ENCODE results near the gene MAU2.

- TF ChIP-seq CTCF (IDR thresholded peaks at IDR 0.05) (no peak), POLR2A (IDR thresholded peaks at IDR 0.05) (no peak)
These were observed 82.8 kb downstream of the MAU2 start for GRCh38 chr19:19403373-19403901.
